Muscle layer of colon (tissue), 2 donors: Measurements from ENCODE around the gene RBP5.

Experiments used
- H3K27ac ChIP-seq: one replicate; pipeline ENCODE4 v1.7.0; 2013; ENCODE audit warnings: low read depth, mild to moderate bottlenecking, low read length, moderate library complexity
- H3K27me3 ChIP-seq, 2 donors: one replicate each; pipeline ENCODE4 v1.7.0; 2013; ENCODE audit warnings: low read length in 2 of 2, mild to moderate bottlenecking in 2 of 2; ENCODE audit not compliant: insufficient read depth in 2 of 2, control insufficient read depth in 1 of 2
- H3K36me3 ChIP-seq: one replicate; pipeline ENCODE4 v1.7.0; 2013; ENCODE audit warnings: mild to moderate bottlenecking, low read length; ENCODE audit not compliant: insufficient read depth
- H3K4me1 ChIP-seq: one replicate; pipeline ENCODE4 v1.7.0; 2013; ENCODE audit warnings: mild to moderate bottlenecking, low read length; ENCODE audit not compliant: insufficient read depth
- H3K4me3 ChIP-seq, 2 donors: one replicate each; pipeline ENCODE4 v1.7.0; 2013; ENCODE audit warnings: low read length in 2 of 2, low read depth in 1 of 2, mild to moderate bottlenecking in 1 of 2, moderate library complexity in 1 of 2
- H3K9ac ChIP-seq: one replicate; pipeline ENCODE4 v1.7.0; 2013; ENCODE audit warnings: low read length
- H3K9me3 ChIP-seq: one replicate; pipeline ENCODE4 v1.7.0; 2013; ENCODE audit warnings: mild to moderate bottlenecking, low read length
- donor health status: abdominal sarcoma.
- donor health status: Adenocarcinoma of cecum.

RBP5 gene

GRCh38 chr12:7145671-7146070 is 17.0 kb upstream of the RBP5 start:
- H3K9me3 ChIP-seq, result no peaks in the 10 kb centered on the region
- H3K4me3 ChIP-seq, result no peak overlapping the region
- peaks cover 17% of the 10 kb centered on the region for H3K36me3 ChIP-seq
- no peaks in the 10 kb centered on the region for H3K27me3 ChIP-seq
- no peaks in the 10 kb centered on the region for H3K4me1 ChIP-seq
- H3K27ac ChIP-seq, result no peak overlapping the region
- H3K9ac ChIP-seq, result no peak overlapping the region

DNA sequence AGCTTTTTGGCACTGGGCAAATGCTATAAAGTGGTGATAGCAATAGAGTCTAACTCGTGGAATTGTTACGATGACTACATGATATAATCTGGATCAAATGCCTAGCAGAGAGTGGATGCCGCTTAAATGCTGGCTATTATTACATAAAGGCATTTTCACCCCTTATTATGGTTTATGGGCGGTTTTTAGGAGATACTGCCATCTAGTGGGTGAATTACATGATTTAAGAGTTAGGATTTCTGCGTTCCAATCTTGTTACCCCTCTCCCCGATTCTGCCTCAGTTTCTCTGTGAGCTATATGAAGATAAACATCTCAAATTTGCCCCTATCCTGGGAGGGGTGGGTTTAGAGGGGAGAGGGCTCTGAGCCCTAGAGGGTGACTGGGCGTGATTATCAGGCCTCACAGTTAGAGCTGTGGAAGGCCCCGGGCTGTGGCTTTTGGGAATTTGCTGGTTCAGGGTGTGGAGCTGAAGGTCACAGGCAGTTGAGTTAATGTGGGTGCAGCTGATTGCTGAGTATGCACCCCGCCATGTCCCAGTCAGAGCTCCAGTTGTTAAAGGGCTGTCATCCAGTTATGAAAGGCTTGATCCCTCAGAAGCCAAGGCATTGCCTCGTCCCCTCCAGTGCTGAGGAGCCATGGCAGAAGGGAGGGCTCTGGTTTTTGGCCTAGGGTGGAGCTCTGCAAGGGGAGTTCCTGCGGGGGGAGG is 15.9 kb upstream of the RBP5 start:
- Histone ChIP-seq H3K27ac (no peak overlapping the region), H3K9ac (no peak overlapping the region), H3K4me1 (no peaks in the 10 kb centered on the region), H3K9me3 (no peaks in the 10 kb centered on the region), H3K27me3 (no peaks in the 10 kb centered on the region), H3K4me3 (no peak overlapping the region), H3K36me3 (peaks cover 16% of the 10 kb centered on the region)

GRCh38 chr12:7143564-7143963 is 14.9 kb upstream of the RBP5 start:
- H3K9ac ChIP-seq, result no peak overlapping the region
- no peaks in the 10 kb centered on the region for H3K4me1 ChIP-seq
- no peak overlapping the region for H3K27ac ChIP-seq
- H3K36me3 ChIP-seq, result peaks cover 9% of the 10 kb centered on the region
- H3K4me3 ChIP-seq, result no peak overlapping the region
- no peaks in the 10 kb centered on the region for H3K27me3 ChIP-seq
- no peaks in the 10 kb centered on the region for H3K9me3 ChIP-seq

- Histone ChIP-seq H3K36me3 (peaks cover 13% of the 10 kb centered on the region), H3K9me3 (no peaks in the 10 kb centered on the region), H3K27me3 (no peaks in the 10 kb centered on the region), H3K4me1 (no peaks in the 10 kb centered on the region), H3K9ac (no peak overlapping the region), H3K4me3 (no peak overlapping the region), H3K27ac (no peak overlapping the region)
Observed at GRCh38 chr12:7142809-7143465, 14.2 kb upstream of the RBP5 start.

DNA sequence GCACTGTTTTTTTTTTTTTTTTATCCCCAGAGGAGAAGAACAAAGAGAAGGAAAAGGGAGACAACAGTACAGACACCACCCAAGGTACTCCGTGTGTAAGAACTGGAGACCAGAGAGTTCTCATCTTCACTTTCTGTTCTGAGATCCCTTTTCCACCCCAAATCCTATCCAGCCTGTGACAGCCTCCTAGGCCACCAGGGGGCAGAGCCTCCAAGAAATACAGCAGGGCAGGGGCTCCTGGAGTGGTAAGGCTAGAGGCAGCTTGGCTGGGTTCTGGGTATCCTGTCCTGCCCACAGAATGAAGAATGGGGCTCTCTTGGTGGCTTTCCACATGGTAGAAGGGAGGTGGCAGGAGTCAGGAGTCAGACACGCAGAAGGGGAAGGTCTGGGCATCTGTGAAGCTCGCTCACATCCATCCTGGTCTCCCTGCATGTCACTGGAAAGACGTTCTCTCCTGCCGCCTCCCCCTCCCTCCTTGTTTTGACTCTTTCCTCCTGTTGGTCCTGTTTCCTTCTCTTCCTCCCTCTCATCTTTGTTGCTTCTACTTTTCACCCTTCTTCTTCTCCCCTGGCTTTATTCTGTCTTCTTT is 13.5 kb upstream of the RBP5 start:
- Histone ChIP-seq H3K4me3 (no peak overlapping the region), H3K36me3 (peaks cover 16% of the 10 kb centered on the region), H3K4me1 (no peaks in the 10 kb centered on the region), H3K27me3 (no peaks in the 10 kb centered on the region), H3K9ac (no peak overlapping the region), H3K27ac (no peak overlapping the region), H3K9me3 (no peaks in the 10 kb centered on the region)

- no peaks in the 10 kb centered on the region for H3K4me1 ChIP-seq
- no peak overlapping the region for H3K4me3 ChIP-seq
- no peaks in the 10 kb centered on the region for H3K9me3 ChIP-seq
- H3K36me3 ChIP-seq, result peaks cover 21% of the 10 kb centered on the region
- no peak overlapping the region for H3K9ac ChIP-seq
- H3K27ac ChIP-seq, result no peak overlapping the region
- no peaks in the 10 kb centered on the region for H3K27me3 ChIP-seq
Observed at GRCh38 chr12:7141351-7142005, 12.8 kb upstream of the RBP5 start.

GRCh38 chr12:7139200-7139599 is 10.5 kb upstream of the RBP5 start:
- Histone ChIP-seq H3K27ac (no peak overlapping the region), H3K4me3 (no peak overlapping the region), H3K36me3 (peaks cover 18% of the 10 kb centered on the region), H3K9ac (no peak overlapping the region), H3K4me1 (no peaks in the 10 kb centered on the region), H3K27me3 (no peaks in the 10 kb centered on the region), H3K9me3 (no peaks in the 10 kb centered on the region)

DNA sequence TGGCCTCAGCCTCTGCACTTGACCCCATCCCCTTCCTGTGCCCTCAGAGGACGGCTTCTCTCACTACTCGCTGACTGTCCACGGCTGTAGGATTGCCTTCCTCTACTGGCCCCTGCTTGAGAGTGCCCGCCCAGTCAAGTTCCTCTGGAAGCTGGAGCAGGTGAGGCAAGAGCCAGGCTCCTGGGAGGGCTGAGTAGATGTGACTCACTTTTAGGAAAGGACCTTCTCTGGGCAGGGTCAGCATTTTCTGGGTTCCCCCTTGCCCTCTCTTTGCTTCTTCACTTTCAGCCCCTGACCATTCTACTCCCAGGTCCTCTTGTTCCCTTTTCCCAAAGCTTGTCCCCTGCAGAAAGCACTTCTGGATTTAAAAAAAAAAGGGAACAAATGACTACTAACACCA is 9.2 kb upstream of the RBP5 start:
- Histone ChIP-seq H3K4me3 (no peak overlapping the region), H3K4me1 (no peaks in the 10 kb centered on the region), H3K27ac (no peak overlapping the region), H3K9me3 (no peaks in the 10 kb centered on the region), H3K9ac (no peak overlapping the region), H3K36me3 (peaks cover 18% of the 10 kb centered on the region), H3K27me3 (no peaks in the 10 kb centered on the region)

- H3K4me3 ChIP-seq, result no peak overlapping the region
Observed at GRCh38 chr12:7136676-7137075, 8.0 kb upstream of the RBP5 start.

DNA sequence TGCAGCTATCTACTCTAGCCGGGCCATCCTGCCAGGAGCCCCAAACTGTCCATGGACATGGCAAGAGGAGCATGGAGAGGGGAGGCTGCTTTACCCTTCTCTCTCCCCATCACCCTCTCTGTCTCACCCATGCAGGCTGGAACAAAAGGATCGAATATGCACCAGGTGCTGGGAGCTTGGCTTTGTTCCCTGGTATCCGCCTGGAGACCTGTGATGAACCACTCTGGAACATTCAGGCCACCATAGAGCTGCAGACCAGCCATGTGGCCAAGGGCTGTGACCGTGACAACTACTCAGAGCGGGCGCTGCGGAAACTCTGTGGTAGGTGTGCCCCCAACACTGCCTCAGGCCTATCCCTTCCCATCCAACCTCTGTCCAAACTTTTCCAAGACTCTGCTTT is 7.4 kb upstream of the RBP5 start:
- H3K27me3 ChIP-seq, result no peaks in the 10 kb centered on the region
- peaks cover under 1% of the 10 kb centered on the region for H3K4me1 ChIP-seq
- H3K9me3 ChIP-seq, result no peaks in the 10 kb centered on the region
- H3K27ac ChIP-seq, result no peak overlapping the region
- H3K4me3 ChIP-seq, result no peak overlapping the region
- peaks cover 18% of the 10 kb centered on the region for H3K36me3 ChIP-seq
- H3K9ac ChIP-seq, result no peak overlapping the region

More at GRCh38 chr12:7136676-7137075, 8.0 kb upstream of the RBP5 start:
- Histone ChIP-seq H3K27ac (no peak overlapping the region), H3K27me3 (no peaks in the 10 kb centered on the region), H3K36me3 (peaks cover 18% of the 10 kb centered on the region), H3K4me1 (no peaks in the 10 kb centered on the region), H3K9ac (no peak overlapping the region), H3K9me3 (no peaks in the 10 kb centered on the region)

GRCh38 chr12:7134396-7135166 is 5.9 kb upstream of the RBP5 start:
- Histone ChIP-seq H3K36me3 (peaks cover 14% of the 10 kb centered on the region), H3K27me3 (no peaks in the 10 kb centered on the region), H3K27ac (no peak overlapping the region), H3K9ac (no peak overlapping the region), H3K4me3 (no peak overlapping the region), H3K9me3 (no peaks in the 10 kb centered on the region), H3K4me1 (peaks cover 4% of the 10 kb centered on the region)
